ENCODE data around the gene CFAP251.

- no peak for TF ChIP-seq POLR2AphosphoS5 (IDR thresholded peaks at IDR 0.05)
- no peak for TF ChIP-seq CTCF (IDR thresholded peaks at IDR 0.05)
- TF ChIP-seq POLR2A (IDR thresholded peaks at IDR 0.05): no peak
Observed at GRCh38 chr12:121953117-121953692, 34.8 kb downstream of the CFAP251 start.

All from sigmoid colon (tissue), 4 donors.